GM19240 (cell line): ENCODE measurements around the gene SPATS2L.

Experiments used
- DNase-seq: peaks from one replicate; pipeline ENCODE4 v3.0.0; 2011; ENCODE audit warnings: low spot score; ENCODE audit not compliant: insufficient read length

SPATS2L gene

DNA sequence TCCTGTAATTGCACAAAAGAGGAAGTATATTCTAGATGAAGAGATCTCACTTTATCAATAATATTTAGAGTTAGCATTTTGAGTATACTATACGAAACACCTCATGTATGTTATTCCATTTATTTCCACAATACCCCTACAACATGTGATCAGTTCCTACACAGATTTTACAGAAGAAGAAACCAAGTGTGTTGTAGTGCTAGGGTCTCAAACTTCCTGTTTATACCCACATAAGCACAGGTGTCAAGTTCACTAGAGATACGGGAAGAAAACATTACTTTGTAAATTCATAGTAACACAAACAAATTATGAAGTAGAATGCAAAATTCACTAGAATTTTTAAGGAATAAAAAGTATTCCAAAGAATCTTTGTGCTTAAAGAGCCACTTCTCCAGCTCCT is 157.0 kb downstream of the SPATS2L start:
- no peak for DNase-seq

- DNase-seq, result no peak
Measured at GRCh38 chr2:200466425-200467418, 160.2 kb downstream of the SPATS2L start.

DNA sequence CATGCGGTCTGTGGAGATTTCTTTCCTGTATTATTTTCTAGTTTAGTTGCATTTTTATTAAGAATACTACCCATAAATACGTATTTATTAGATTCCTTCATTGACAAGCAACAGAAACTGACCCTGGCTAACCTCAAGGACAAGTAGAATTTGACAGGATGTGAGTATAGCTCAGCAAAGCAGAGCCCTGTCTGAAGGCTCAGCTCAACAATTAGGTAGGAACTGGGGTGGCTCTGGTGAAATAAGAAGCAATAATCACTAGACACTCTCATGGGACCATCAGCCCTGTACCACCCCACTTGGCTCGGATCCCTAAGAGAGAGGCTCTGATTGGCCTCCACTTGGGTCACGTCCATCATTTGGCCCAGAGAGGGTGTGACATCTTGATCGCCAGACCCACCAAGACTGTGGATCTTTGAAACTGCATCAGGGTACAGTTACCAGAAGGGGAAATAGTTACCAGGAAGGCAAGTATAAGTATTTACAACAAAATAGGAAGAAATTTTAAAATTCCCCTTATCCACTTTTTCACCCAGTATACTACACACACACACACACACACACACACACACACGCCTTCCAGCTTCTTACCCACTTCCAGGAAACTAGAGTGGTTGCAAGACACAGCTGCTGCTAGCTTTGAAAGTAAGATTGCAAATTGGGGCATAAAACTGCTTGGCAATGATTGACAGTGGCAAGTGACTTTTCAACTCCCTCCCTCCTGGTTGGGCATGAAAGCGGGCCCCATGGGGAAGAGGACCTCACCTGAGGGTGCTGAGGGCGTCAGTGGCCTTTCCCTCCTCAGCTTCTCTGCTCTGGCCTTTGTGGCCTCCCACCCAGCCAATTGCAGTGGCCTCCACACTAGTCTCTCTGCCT is 161.6 kb downstream of the SPATS2L start:
- no peak for DNase-seq

- no peak for DNase-seq
Measured at GRCh38 chr2:200469708-200470211, 163.3 kb downstream of the SPATS2L start.

DNA sequence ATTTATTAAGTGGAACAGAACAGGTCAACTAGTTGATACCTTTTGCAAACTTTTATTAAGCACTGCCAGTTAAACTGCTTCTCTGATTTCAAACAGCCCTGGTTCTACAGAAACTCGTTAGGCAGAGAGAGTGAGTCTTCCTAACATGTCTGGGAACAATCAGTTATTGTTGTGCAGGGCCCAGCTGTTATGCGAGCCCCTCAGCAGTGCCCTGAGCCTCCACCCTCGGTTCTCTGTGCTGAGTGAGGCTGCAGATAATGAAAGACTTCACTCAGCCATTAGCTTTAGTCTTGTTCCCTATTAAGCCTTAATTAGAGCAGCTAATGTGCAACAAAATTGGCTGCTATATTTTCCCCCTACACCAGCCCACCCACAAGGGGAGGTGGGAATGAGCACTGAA is 163.7 kb downstream of the SPATS2L start:
- DNase-seq, result no peak

DNA sequence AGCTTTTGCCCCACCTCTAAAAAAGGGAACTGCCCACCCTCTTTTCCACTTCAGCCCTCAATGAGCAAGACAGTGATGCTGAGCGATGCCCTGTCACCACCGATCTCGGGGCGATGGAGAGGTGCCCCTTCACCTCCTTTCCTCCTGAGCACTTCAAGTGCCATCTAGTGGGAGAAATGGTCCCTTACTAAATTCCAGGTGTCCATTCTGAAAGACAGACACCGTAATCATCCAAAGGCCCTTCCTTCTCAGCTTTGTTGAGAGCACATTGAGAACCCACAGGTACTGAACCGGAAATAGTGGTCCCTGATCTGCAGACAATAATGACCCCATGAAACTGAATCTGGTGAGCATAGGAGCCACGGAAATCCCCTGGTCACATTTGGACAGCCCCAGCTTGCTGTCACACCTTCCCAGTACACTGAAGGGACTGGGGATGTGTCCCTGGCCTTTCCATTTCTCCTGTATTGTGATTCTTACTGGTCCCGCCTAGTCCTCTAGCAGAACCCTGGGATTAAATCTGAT is 164.9 kb downstream of the SPATS2L start:
- DNase-seq, result no peak

GRCh38 chr2:200471928-200472645 is 165.6 kb downstream of the SPATS2L start:
- no peak for DNase-seq

GRCh38 chr2:200472853-200473464 is 166.5 kb downstream of the SPATS2L start:
- no peak for DNase-seq

DNA sequence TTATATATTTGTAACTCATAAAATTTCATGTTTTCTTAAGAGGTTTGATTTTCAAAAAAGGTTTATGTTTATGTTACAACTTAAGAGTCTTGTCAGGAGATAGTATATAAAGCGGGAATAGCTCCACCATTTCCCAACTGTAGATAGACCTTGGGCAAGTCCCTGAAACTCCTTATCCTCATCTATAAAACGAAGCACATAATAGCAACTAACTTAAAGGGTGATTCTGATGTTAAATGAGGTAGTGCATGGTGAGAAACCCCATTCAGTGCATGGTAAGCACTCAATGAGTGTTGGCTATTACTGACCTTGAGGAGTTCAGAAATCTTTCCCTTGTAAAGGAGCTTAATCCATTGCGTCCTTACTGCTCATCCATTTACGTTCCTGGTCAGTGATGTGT is 169.3 kb downstream of the SPATS2L start:
- DNase-seq, result no peak

- no peak for DNase-seq
Measured at GRCh38 chr2:200476836-200477235, 170.3 kb downstream of the SPATS2L start.

DNA sequence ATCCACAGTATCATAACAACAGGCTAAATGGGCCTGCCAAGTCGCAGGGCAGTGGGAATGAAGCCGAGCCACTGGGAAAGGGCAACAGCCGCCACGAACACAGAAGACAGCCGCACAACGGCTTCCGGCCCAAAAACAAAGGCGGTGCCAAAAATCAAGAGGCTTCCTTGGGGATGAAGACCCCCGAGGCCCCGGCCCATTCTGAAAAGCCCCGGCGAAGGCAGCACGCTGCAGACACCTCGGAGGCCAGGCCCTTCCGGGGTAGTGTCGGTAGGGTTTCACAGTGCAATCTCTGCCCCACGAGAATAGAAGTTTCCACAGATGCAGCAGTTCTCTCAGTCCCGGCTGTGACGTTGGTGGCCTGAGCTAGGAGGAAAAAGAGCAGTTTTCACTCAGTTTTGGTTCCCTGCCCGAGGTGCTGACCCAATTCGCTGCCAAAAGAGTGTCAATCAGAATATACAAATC is 171.2 kb downstream of the SPATS2L start:
- no peak for DNase-seq

GRCh38 chr2:200479692-200480265 is 173.3 kb downstream of the SPATS2L start:
- DNase-seq, result no peak

DNA sequence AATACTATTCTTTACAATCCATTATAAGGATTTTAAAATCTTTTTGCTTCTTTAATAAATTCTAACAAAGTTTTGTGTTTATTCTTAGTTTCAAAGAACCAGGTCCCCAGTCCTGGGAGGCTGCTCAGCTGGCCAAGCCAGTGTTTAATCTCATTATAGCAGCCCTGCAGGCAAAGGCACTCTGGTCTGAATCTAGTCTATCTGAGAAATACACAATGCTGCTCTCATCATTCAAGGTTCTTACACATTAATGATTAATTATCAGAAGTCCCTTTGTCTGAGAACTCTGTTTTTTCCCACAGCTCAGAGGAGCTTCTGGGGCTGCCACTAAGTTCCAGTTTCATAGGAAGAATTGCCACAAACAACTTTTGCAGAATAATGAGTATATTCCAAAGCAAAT is 175.7 kb downstream of the SPATS2L start:
- no peak for DNase-seq

DNA sequence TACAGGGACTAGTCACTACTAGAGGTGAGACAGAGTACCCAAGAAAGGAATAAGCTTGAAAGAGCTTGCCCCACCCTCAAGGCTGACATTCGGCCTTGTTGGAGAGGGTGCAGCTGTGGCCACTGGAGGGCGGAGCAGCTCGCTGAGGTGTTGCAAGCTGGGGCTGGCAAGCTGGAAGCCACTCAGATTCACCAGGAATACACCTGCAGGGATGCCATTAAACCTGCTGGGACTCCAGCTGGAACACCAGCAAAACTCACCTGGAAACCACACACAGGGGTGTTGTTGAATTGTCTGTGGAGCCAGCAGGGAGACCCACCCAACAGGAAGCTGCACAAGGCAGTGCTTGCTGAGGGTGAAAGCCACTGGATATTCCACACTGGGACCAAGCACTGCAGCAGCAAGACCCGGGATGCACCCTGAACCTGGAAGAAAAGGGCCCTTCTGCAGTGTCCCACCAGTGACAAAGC is 177.3 kb downstream of the SPATS2L start:
- DNase-seq, result no peak

DNA sequence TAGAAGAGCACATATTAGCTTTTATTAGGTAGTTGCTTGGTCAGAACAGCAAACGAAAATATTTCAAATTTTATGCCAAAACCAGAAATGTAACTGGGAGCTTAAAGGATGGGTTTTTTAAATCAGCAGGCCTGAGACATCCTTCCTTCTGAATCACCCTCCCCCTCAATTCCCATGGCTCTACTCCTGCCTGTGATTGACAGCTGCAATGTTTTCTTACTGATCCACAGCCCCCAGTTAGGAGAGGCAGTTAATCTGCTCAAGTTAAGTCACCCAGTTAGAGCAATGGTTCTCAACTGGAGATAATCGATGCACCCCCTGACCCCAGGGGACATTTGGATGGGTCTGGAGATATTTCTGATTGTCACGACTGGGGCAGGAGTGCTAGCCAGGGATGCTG is 178.4 kb downstream of the SPATS2L start:
- no peak for DNase-seq

DNA sequence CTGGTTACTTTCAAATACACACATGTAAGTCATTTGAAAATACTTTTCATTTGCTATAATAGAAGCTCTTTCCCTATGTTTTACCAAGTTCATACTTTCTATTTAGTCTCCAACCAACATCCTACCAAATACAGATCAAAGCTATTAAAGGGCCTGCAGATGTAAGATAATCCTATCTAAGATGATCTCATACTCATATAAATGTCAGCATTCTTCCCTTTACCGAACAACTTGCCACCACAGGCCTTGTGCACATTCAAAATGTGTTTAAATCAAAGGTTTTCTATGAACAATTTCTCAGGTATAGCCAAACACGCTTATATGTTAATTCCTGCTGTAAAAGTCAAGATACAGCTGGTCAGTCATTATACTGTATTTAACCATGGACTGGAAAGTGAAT is 180.0 kb downstream of the SPATS2L start:
- DNase-seq, result no peak

DNA sequence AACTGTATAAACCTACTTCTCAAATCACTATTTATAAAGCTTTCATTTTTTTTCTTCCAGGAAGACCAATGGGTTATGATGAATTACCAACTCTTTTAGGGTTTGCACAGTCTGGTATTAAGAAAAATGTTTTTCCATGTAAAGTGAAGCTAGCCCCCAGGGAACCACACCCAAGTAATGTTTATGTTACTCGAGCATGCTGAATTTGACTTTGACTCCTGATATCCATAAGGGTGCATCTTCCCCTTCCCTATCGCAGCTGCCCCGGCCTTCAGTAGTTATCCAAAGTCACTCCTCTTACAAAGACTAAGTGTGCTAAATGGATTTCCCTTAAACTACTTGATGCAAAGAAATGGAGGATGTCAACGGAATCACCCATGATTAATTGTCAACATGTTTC is 181.7 kb downstream of the SPATS2L start:
- DNase-seq, result no peak

DNA sequence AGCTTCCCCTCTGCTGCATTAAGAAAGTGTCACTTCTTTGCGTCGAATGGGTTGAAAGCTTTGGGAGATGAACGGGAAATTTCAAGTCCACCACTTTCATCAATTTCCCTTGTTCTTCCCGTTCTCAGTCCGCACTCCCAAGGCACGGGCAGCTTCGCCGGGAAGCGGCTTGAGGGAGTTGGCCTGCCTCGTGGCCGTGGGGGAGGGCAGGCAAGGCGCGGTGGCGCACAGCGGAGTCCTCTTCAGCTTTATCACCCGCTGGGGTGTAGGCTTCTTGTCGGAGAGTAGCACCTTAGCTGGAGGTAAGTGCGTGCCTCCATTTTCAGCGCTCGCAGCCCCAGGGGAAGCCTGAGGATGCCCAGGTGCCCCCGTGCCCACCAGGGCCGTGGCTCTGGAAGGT is 183.5 kb downstream of the SPATS2L start:
- no peak for DNase-seq

DNA sequence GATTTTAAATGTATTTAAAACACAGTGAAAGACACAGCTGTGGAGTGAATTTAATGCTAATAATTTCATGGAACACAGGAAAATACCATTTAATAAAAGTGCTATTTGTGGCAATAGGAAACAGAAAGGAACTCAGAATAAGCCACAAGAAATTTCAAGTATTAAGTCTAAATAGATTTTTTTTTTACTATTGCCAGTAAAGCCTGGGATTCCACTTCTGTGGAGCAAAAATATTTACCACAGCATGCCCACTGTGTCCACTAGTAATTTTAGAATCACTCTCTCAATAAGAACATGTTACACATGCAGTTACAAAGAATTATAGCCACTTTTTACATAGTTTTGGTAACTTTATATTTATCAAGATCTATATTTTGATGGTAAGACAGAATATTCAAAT is 186.2 kb downstream of the SPATS2L start:
- DNase-seq, result no peak

- DNase-seq, result no peak
Measured at GRCh38 chr2:200494048-200494447, 187.6 kb downstream of the SPATS2L start.
